PC-9 (cell line): ENCODE measurements around the gene GGACT.

Source experiments
- CTCF ChIP-seq: fragments of 200-600 bp; sonication (generic); conservative IDR thresholded peaks from 2 replicates; pipeline ENCODE4 v1.6.1; 2017; ENCODE audit warnings: mixed run types, antibody characterized with exemption, mild to moderate bottlenecking, moderate library complexity
- EZH2 ChIP-seq: fragments of 200-600 bp; sonication (generic); IDR thresholded peaks from 2 replicates; pipeline ENCODE4 v1.8.0; 2017; ENCODE audit warnings: antibody characterized with exemption, low read depth

GRCh38 chr13:100511466-100511865, 77.1 kb downstream of the GGACT start:
- no peak for TF ChIP-seq CTCF
- no peak for TF ChIP-seq EZH2
